DMS153 treated with DMSO at 0.1 percent for 48 hours (cell line): Measurements from ENCODE around the gene FIBP.

Experiments used
- DNase-seq: peaks from one replicate; lab custom pipeline; 2025; ENCODE audit not compliant: unreplicated experiment; lab: John Stamatoyannopoulos, UW

FIBP gene

GRCh38 chr11:65871811-65872548 is 16.3 kb downstream of the FIBP start:
- no peak for DNase-seq

GRCh38 chr11:65870706-65871681 is 17.3 kb downstream of the FIBP start:
- DNase-seq: peak; percentile 44

GRCh38 chr11:65870307-65870658 is 18.0 kb downstream of the FIBP start:
- DNase-seq: no peak

- DNase-seq: no peak
Observed at GRCh38 chr11:65869643-65870306, 18.5 kb downstream of the FIBP start.

- DNase-seq: no peak
Observed at GRCh38 chr11:65868907-65869306, 19.4 kb downstream of the FIBP start.

- DNase-seq: no peak
Observed at GRCh38 chr11:65868076-65868667, 20.1 kb downstream of the FIBP start.

GRCh38 chr11:65867284-65868071 is 20.8 kb downstream of the FIBP start:
- DNase-seq: no peak

GRCh38 chr11:65866509-65867283 is 21.6 kb downstream of the FIBP start:
- DNase-seq: no peak

- no peak for DNase-seq
Observed at GRCh38 chr11:65865550-65866172, 22.6 kb downstream of the FIBP start.

- no peak for DNase-seq
Observed at GRCh38 chr11:65864706-65865471, 23.4 kb downstream of the FIBP start.

- no peak for DNase-seq
Observed at GRCh38 chr11:65863889-65864705, 24.2 kb downstream of the FIBP start.

- no peak for DNase-seq
Observed at GRCh38 chr11:65862941-65863888, 25.1 kb downstream of the FIBP start.

GRCh38 chr11:65862191-65862735 is 26.0 kb downstream of the FIBP start:
- DNase-seq: no peak

GRCh38 chr11:65861533-65862183 is 26.6 kb downstream of the FIBP start:
- no peak for DNase-seq

- no peak for DNase-seq
Observed at GRCh38 chr11:65861165-65861505, 27.1 kb downstream of the FIBP start.
